Breast epithelium (tissue), 3 donors: ENCODE measurements around the gene SLK.
A peak's percentile ranks its signal among the peaks of the same experiment; 100 is the strongest.

Experiments
- CTCF ChIP-seq, 3 donors: fragments of 450-650 bp; IDR thresholded peaks; one replicate each; pipeline ENCODE4 v1.5.1; 2016 to 2017; ENCODE audit warnings: antibody characterized with exemption in 3 of 3, mild to moderate bottlenecking in 3 of 3, moderate library complexity in 3 of 3
- POLR2A ChIP-seq: fragments of 450-650 bp; IDR thresholded peaks from one replicate; pipeline ENCODE4 v1.6.1; 2016; ENCODE audit warnings: antibody characterized with exemption, mild to moderate bottlenecking, moderate library complexity
- POLR2AphosphoS5 ChIP-seq, 3 donors: sonication (generic); formaldehyde crosslinking; IDR thresholded peaks; one replicate each; pipeline ENCODE4 v1.6.1; 2017; ENCODE audit warnings: antibody characterized with exemption in 3 of 3

- TF ChIP-seq POLR2A (no peak), CTCF (IDR thresholded peaks at IDR 0.05) (peak in 1 of 3 donors; percentile 11), POLR2AphosphoS5 (IDR thresholded peaks at IDR 0.05) (peak; percentile 35 to 77 (median 63))
These were observed 49.5 kb upstream of the SLK start for GRCh38 chr10:103917302-103918052.
